Measurements from ENCODE around the gene DSTN.

- TF ChIP-seq CTCF (IDR thresholded peaks at IDR 0.05) (no peak), POLR2A (IDR thresholded peaks at IDR 0.05) (no peak)
These were observed 50.7 kb downstream of the DSTN start for GRCh38 chr20:17620371-17621228.

Measured in Peyer's patch (tissue), 4 donors.